ENCODE results near the gene TRIM52.
"Not testable (repeated sequence)": the region's sequence is repeated elsewhere in the genome, so short reads cannot be mapped to it uniquely, and the experiment has no call there.

The TRIM52 gene

DNA sequence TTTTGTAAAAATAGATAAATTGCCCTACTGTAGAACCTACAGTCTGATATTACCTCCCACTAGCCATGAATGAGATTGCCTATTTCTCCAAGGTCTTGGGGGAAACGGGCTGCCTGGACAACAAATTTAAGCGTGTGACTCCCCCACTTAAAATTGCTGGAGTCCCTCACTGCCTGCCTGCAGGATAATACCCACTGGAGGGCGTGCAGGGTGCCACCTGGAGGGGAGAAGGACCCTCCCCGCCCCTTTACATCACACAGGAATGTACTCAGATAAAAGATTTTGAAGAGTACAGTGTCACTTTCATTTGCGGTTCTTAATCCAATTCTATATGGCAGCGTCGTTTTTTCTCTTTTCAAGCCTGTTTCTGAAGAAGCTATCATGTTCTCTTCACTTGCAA, 49.7 kb downstream of the TRIM52 start:
- no peak overlapping the region for H3K4me3 ChIP-seq (ENCODE audit: low read depth, low read length)
- no peaks in the 10 kb centered on the region for H3K36me3 ChIP-seq (ENCODE audit: insufficient read depth, low read length)
- H2AFZ ChIP-seq (ENCODE audit: low read length, unreplicated experiment): no peak overlapping the region
- peaks cover under 1% of the 10 kb centered on the region for H3K4me1 ChIP-seq (ENCODE audit: control insufficient read depth, insufficient read depth, low read length, unreplicated experiment)
- H3K27ac ChIP-seq (ENCODE audit: low read depth, low read length): no peak overlapping the region
- H3K27me3 ChIP-seq (ENCODE audit: insufficient read depth, low read length): no peaks in the 10 kb centered on the region
- H3K79me2 ChIP-seq (ENCODE audit: control insufficient read depth, insufficient read depth, low read length, unreplicated experiment): no peaks in the 10 kb centered on the region

DNA sequence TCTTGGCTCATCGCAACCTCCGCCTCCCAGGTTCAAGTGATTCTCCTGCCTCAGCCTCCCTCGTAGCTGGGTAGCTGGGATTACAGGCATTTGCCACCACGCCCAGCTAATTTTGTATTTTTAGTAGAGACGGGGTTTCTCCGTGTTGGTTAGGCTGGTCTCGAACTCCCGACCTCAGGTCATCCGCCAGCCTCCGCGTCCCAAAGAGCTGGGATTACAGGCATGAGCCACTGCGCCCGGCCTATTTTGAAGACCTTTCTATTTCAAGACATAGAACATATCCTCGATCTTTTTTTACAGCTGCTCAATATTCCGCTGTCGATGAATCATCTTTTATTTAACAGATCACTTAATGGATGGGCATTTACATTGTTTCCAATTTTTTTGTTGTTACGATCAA, 50.2 kb downstream of the TRIM52 start:
- H3K27me3 ChIP-seq (ENCODE audit: insufficient read depth, low read length); H2AFZ ChIP-seq (ENCODE audit: low read length, unreplicated experiment); H3K27ac ChIP-seq (ENCODE audit: low read depth, low read length); H3K4me3 ChIP-seq (ENCODE audit: low read depth, low read length); H3K36me3 ChIP-seq (ENCODE audit: insufficient read depth, low read length); H3K79me2 ChIP-seq (ENCODE audit: control insufficient read depth, insufficient read depth, low read length, unreplicated experiment); H3K4me1 ChIP-seq (ENCODE audit: control insufficient read depth, insufficient read depth, low read length, unreplicated experiment): not testable (repeated sequence)

- not testable (repeated sequence) for H2AFZ ChIP-seq (ENCODE audit: low read length, unreplicated experiment); H3K27me3 ChIP-seq (ENCODE audit: insufficient read depth, low read length); H3K4me3 ChIP-seq (ENCODE audit: low read depth, low read length); H3K4me1 ChIP-seq (ENCODE audit: control insufficient read depth, insufficient read depth, low read length, unreplicated experiment); H3K79me2 ChIP-seq (ENCODE audit: control insufficient read depth, insufficient read depth, low read length, unreplicated experiment); H3K36me3 ChIP-seq (ENCODE audit: insufficient read depth, low read length); H3K27ac ChIP-seq (ENCODE audit: low read depth, low read length)
Measured at GRCh38 chr5:181210148-181210547, 50.8 kb downstream of the TRIM52 start.

DNA sequence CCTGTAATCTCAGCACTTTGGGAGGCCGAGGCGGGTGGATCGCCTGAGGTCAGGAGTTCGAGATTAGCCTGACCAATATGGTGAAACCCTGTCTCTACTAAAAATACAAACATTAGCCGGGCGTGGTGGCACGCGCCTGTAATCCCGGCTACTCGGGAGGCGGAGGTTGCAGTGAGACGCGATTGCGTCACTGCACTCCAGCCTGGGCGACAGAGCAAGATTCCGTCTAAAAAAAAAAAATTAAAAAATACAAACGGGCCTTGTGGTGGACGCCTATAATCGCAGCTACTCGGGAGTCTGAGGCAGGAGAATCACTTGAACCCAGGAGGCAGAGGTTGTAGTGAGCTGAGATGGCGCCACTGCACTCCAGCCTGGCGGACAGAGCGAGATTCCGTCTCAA, 51.9 kb downstream of the TRIM52 start:
- not testable (repeated sequence) for H2AFZ ChIP-seq (ENCODE audit: low read length, unreplicated experiment); H3K4me1 ChIP-seq (ENCODE audit: control insufficient read depth, insufficient read depth, low read length, unreplicated experiment); H3K79me2 ChIP-seq (ENCODE audit: control insufficient read depth, insufficient read depth, low read length, unreplicated experiment); H3K27me3 ChIP-seq (ENCODE audit: insufficient read depth, low read length); H3K36me3 ChIP-seq (ENCODE audit: insufficient read depth, low read length); H3K4me3 ChIP-seq (ENCODE audit: low read depth, low read length); H3K27ac ChIP-seq (ENCODE audit: low read depth, low read length)

GRCh38 chr5:181207960-181208253, 53.0 kb downstream of the TRIM52 start:
- Histone ChIP-seq H2AFZ (ENCODE audit: low read length, unreplicated experiment) (no peak overlapping the region), H3K36me3 (ENCODE audit: insufficient read depth, low read length) (no peaks in the 10 kb centered on the region), H3K4me1 (ENCODE audit: control insufficient read depth, insufficient read depth, low read length, unreplicated experiment) (peaks cover 4% of the 10 kb centered on the region), H3K27me3 (ENCODE audit: insufficient read depth, low read length) (no peaks in the 10 kb centered on the region; the same call in 1 of the 2 replicates), H3K27ac (ENCODE audit: low read depth, low read length) (no peak overlapping the region), H3K79me2 (ENCODE audit: control insufficient read depth, insufficient read depth, low read length, unreplicated experiment) (no peaks in the 10 kb centered on the region), H3K4me3 (ENCODE audit: low read depth, low read length) (peak overlapping the region; percentile 82; the same call in 1 of the 2 replicates)

DNA sequence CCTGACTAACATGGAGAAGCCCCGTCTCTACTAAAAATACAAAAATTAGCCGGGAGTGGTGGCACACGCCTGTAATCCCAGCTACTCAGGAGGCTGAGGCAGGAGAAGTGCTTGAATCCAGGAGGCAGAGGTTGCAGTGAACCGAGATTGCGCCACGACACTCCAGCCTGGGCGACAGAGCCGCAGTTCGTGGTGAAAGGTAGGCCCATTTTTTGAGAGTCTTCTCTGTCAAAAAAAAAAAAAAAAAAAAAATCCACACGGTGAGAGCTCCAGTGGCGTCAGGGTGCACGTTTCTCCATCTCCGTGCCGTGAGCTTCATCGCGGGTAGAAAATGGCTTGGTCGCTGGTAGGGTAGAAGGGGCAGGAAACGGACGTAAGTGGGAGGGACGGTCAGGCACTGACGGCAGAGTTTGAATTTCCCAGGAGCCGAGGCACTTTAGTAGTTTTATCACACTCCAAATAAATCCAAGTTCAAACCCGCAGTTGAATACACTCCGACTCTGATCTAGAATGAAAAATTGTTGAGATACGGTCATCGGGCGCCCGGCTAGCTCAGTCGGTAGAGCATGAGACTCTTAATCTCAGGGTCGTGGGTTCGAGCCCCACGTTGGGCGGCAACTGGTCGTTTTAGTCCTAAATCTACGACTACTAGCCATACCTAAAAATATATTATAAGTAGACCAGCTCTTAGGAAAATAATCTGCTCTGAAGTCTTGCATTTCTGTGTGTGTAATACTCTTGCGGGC, 53.6 kb downstream of the TRIM52 start:
- peaks cover 4% of the 10 kb centered on the region for H3K4me1 ChIP-seq (ENCODE audit: control insufficient read depth, insufficient read depth, low read length, unreplicated experiment)
- H3K36me3 ChIP-seq (ENCODE audit: insufficient read depth, low read length): no peaks in the 10 kb centered on the region
- H3K4me3 ChIP-seq (ENCODE audit: low read depth, low read length): peak overlapping the region; percentile 82
- H2AFZ ChIP-seq (ENCODE audit: low read length, unreplicated experiment): peak overlapping the region; percentile 66
- peak overlapping the region; percentile 83 for H3K27ac ChIP-seq (ENCODE audit: low read depth, low read length)
- no peaks in the 10 kb centered on the region; the same call in 1 of the 2 replicates for H3K27me3 ChIP-seq (ENCODE audit: insufficient read depth, low read length)
- H3K79me2 ChIP-seq (ENCODE audit: control insufficient read depth, insufficient read depth, low read length, unreplicated experiment): no peaks in the 10 kb centered on the region

GRCh38 chr5:181205761-181206649, 54.9 kb downstream of the TRIM52 start:
- Histone ChIP-seq H3K36me3 (ENCODE audit: insufficient read depth, low read length) (no peaks in the 10 kb centered on the region), H2AFZ (ENCODE audit: low read length, unreplicated experiment) (no peak overlapping the region), H3K27me3 (ENCODE audit: insufficient read depth, low read length) (no peaks in the 10 kb centered on the region; the same call in 1 of the 2 replicates), H3K27ac (ENCODE audit: low read depth, low read length) (no peak overlapping the region), H3K79me2 (ENCODE audit: control insufficient read depth, insufficient read depth, low read length, unreplicated experiment) (no peaks in the 10 kb centered on the region), H3K4me3 (ENCODE audit: low read depth, low read length) (peak overlapping the region; percentile 82), H3K4me1 (ENCODE audit: control insufficient read depth, insufficient read depth, low read length, unreplicated experiment) (peaks cover 4% of the 10 kb centered on the region)
